ENCODE measurements around the gene RFPL3.
"Not testable (repeated sequence)": the region's sequence is repeated elsewhere in the genome, so short reads cannot be mapped to it uniquely, and the experiment has no call there.

RFPL3 gene

GRCh38 chr22:32357567-32357966 is at the start of gene RFPL3:
TSS of gene RFPL3 (plus strand) at chr22:32357867. CDS start at chr22:32358072, 205 bp downstream.
- not testable (repeated sequence) for DNase-seq (ENCODE audit: low read depth, low spot score); H3K36me3 ChIP-seq (ENCODE audit: insufficient read depth, insufficient read length, low read length); H3K9ac ChIP-seq (ENCODE audit: insufficient read length, low read depth); H3K27me3 ChIP-seq (ENCODE audit: insufficient read depth, insufficient read length); H3K9me3 ChIP-seq (ENCODE audit: insufficient read depth, low read length); H3K4me1 ChIP-seq (ENCODE audit: insufficient read depth, insufficient read length); H3K4me3 ChIP-seq (ENCODE audit: insufficient read length, low read depth)

GRCh38 chr22:32308191-32308590 is 49.5 kb upstream of the RFPL3 start:
- Histone ChIP-seq H3K27me3 (ENCODE audit: insufficient read depth, insufficient read length) (no peaks in the 10 kb centered on the region), H3K9ac (ENCODE audit: insufficient read length, low read depth) (no peak overlapping the region), H3K36me3 (ENCODE audit: insufficient read depth, insufficient read length, low read length) (no peaks in the 10 kb centered on the region), H3K4me3 (ENCODE audit: insufficient read length, low read depth) (no peak overlapping the region), H3K4me1 (ENCODE audit: insufficient read depth, insufficient read length) (no peaks in the 10 kb centered on the region), H3K9me3 (ENCODE audit: insufficient read depth, low read length) (no peaks in the 10 kb centered on the region)
- DNase-seq (ENCODE audit: low read depth, low spot score) = no peak
- TF ChIP-seq ZNF274 (IDR thresholded peaks at IDR 0.05; ENCODE audit: low read depth, low read length) (no peak), SUZ12 (IDR thresholded peaks at IDR 0.05; ENCODE audit: extremely low read depth, insufficient read depth, insufficient read length) (no peak), YY1 (IDR thresholded peaks at IDR 0.05; ENCODE audit: insufficient read depth, insufficient read length) (no peak)

- H3K36me3 ChIP-seq (ENCODE audit: insufficient read depth, insufficient read length, low read length) = no peaks in the 10 kb centered on the region
- H3K9ac ChIP-seq (ENCODE audit: insufficient read length, low read depth) = no peak overlapping the region
- no peaks in the 10 kb centered on the region for H3K27me3 ChIP-seq (ENCODE audit: insufficient read depth, insufficient read length)
- DNase-seq (ENCODE audit: low read depth, low spot score) = no peak
- TF ChIP-seq SUZ12 (IDR thresholded peaks at IDR 0.05; ENCODE audit: extremely low read depth, insufficient read depth, insufficient read length) = no peak
- no peaks in the 10 kb centered on the region for H3K4me1 ChIP-seq (ENCODE audit: insufficient read depth, insufficient read length)
- no peak overlapping the region for H3K4me3 ChIP-seq (ENCODE audit: insufficient read length, low read depth)
- H3K9me3 ChIP-seq (ENCODE audit: insufficient read depth, low read length) = no peaks in the 10 kb centered on the region
Observed at GRCh38 chr22:32308934-32309333, 48.7 kb upstream of the RFPL3 start.

GRCh38 chr22:32309585-32310251 is 47.9 kb upstream of the RFPL3 start:
- Histone ChIP-seq H3K36me3 (ENCODE audit: insufficient read depth, insufficient read length, low read length) (no peaks in the 10 kb centered on the region), H3K27me3 (ENCODE audit: insufficient read depth, insufficient read length) (no peaks in the 10 kb centered on the region), H3K4me3 (ENCODE audit: insufficient read length, low read depth) (no peak overlapping the region), H3K9me3 (ENCODE audit: insufficient read depth, low read length) (no peaks in the 10 kb centered on the region), H3K4me1 (ENCODE audit: insufficient read depth, insufficient read length) (no peaks in the 10 kb centered on the region), H3K9ac (ENCODE audit: insufficient read length, low read depth) (no peak overlapping the region)
- TF ChIP-seq SUZ12 (IDR thresholded peaks at IDR 0.05; ENCODE audit: extremely low read depth, insufficient read depth, insufficient read length) = no peak
- DNase-seq (ENCODE audit: low read depth, low spot score) = no peak

- no peak for TF ChIP-seq SUZ12 (IDR thresholded peaks at IDR 0.05; ENCODE audit: extremely low read depth, insufficient read depth, insufficient read length)
- TF ChIP-seq YY1 (IDR thresholded peaks at IDR 0.05; ENCODE audit: insufficient read depth, insufficient read length) = no peak
- no peak for TF ChIP-seq ZNF274 (IDR thresholded peaks at IDR 0.05; ENCODE audit: low read depth, low read length)
- no peaks in the 10 kb centered on the region for H3K36me3 ChIP-seq (ENCODE audit: insufficient read depth, insufficient read length, low read length)
- H3K4me1 ChIP-seq (ENCODE audit: insufficient read depth, insufficient read length) = no peaks in the 10 kb centered on the region
- H3K4me3 ChIP-seq (ENCODE audit: insufficient read length, low read depth) = no peak overlapping the region
- no peak overlapping the region for H3K9ac ChIP-seq (ENCODE audit: insufficient read length, low read depth)
- no peaks in the 10 kb centered on the region for H3K9me3 ChIP-seq (ENCODE audit: insufficient read depth, low read length)
- no peaks in the 10 kb centered on the region for H3K27me3 ChIP-seq (ENCODE audit: insufficient read depth, insufficient read length)
- no peak for DNase-seq (ENCODE audit: low read depth, low spot score)
Observed at GRCh38 chr22:32310777-32311176, 46.9 kb upstream of the RFPL3 start.

GRCh38 chr22:32311551-32312071 is 46.1 kb upstream of the RFPL3 start:
- no peaks in the 10 kb centered on the region for H3K4me1 ChIP-seq (ENCODE audit: insufficient read depth, insufficient read length)
- DNase-seq (ENCODE audit: low read depth, low spot score) = no peak
- no peak overlapping the region for H3K9ac ChIP-seq (ENCODE audit: insufficient read length, low read depth)
- H3K27me3 ChIP-seq (ENCODE audit: insufficient read depth, insufficient read length) = no peaks in the 10 kb centered on the region
- H3K36me3 ChIP-seq (ENCODE audit: insufficient read depth, insufficient read length, low read length) = no peaks in the 10 kb centered on the region
- TF ChIP-seq YY1 (IDR thresholded peaks at IDR 0.05; ENCODE audit: insufficient read depth, insufficient read length) = no peak
- no peak for TF ChIP-seq SUZ12 (IDR thresholded peaks at IDR 0.05; ENCODE audit: extremely low read depth, insufficient read depth, insufficient read length)
- TF ChIP-seq ZNF274 (IDR thresholded peaks at IDR 0.05; ENCODE audit: low read depth, low read length) = no peak
- H3K9me3 ChIP-seq (ENCODE audit: insufficient read depth, low read length) = no peaks in the 10 kb centered on the region
- H3K4me3 ChIP-seq (ENCODE audit: insufficient read length, low read depth) = no peak overlapping the region

GRCh38 chr22:32312748-32313147 is 44.9 kb upstream of the RFPL3 start:
- no peak for DNase-seq (ENCODE audit: low read depth, low spot score)
- Histone ChIP-seq H3K27me3 (ENCODE audit: insufficient read depth, insufficient read length) (no peaks in the 10 kb centered on the region), H3K4me1 (ENCODE audit: insufficient read depth, insufficient read length) (no peaks in the 10 kb centered on the region), H3K36me3 (ENCODE audit: insufficient read depth, insufficient read length, low read length) (no peaks in the 10 kb centered on the region), H3K9ac (ENCODE audit: insufficient read length, low read depth) (no peak overlapping the region), H3K4me3 (ENCODE audit: insufficient read length, low read depth) (no peak overlapping the region), H3K9me3 (ENCODE audit: insufficient read depth, low read length) (no peaks in the 10 kb centered on the region)
- TF ChIP-seq SUZ12 (IDR thresholded peaks at IDR 0.05; ENCODE audit: extremely low read depth, insufficient read depth, insufficient read length) = no peak
- TF ChIP-seq YY1 (IDR thresholded peaks at IDR 0.05; ENCODE audit: insufficient read depth, insufficient read length) = no peak
- TF ChIP-seq ZNF274 (IDR thresholded peaks at IDR 0.05; ENCODE audit: low read depth, low read length) = no peak

- TF ChIP-seq SUZ12 (IDR thresholded peaks at IDR 0.05; ENCODE audit: extremely low read depth, insufficient read depth, insufficient read length) (no peak), YY1 (IDR thresholded peaks at IDR 0.05; ENCODE audit: insufficient read depth, insufficient read length) (no peak), ZNF274 (IDR thresholded peaks at IDR 0.05; ENCODE audit: low read depth, low read length) (no peak)
- Histone ChIP-seq H3K27me3 (ENCODE audit: insufficient read depth, insufficient read length) (no peaks in the 10 kb centered on the region), H3K4me1 (ENCODE audit: insufficient read depth, insufficient read length) (no peaks in the 10 kb centered on the region), H3K4me3 (ENCODE audit: insufficient read length, low read depth) (no peak overlapping the region), H3K36me3 (ENCODE audit: insufficient read depth, insufficient read length, low read length) (no peaks in the 10 kb centered on the region), H3K9me3 (ENCODE audit: insufficient read depth, low read length) (no peaks in the 10 kb centered on the region), H3K9ac (ENCODE audit: insufficient read length, low read depth) (no peak overlapping the region)
- DNase-seq (ENCODE audit: low read depth, low spot score) = no peak
Observed at GRCh38 chr22:32313532-32313931, 44.1 kb upstream of the RFPL3 start.

Data from NT2/D1 (cell line).